Right kidney (tissue), 1 donor: Measurements from ENCODE around the gene MYO1F.
"Not testable (repeated sequence)": the region's sequence is repeated elsewhere in the genome, so short reads cannot be mapped to it uniquely, and the experiment has no call there.

Source experiments
- DNase-seq: peaks from one replicate; pipeline ENCODE4 v3.0.0-alpha.2; 2016

MYO1F gene

DNA sequence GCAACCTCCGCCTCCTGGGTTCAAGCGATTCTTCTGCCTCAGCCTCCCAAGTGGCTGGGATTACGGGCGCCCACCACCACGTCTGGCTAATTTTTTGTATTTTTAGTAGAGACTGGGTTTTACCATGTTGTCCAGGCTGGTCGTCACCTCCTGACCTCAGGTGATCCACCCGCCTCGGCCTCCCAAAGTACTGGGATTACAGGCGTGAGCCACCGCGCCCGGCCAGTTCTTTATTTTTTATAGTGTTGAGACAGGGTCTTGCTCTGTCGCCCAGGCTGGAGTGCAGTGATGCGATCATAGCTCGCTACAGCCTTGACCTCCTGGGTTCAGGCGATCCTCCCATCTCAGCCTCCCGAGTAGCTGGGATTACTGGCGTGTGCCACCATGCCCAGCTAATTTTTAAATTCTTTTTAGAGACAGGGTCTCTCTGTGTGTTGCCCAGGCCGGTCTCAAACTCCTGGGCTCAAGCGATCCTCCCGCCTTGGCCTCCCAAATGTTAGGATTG, 62.7 kb downstream of the MYO1F start:
- DNase-seq, result not testable (repeated sequence)

DNA sequence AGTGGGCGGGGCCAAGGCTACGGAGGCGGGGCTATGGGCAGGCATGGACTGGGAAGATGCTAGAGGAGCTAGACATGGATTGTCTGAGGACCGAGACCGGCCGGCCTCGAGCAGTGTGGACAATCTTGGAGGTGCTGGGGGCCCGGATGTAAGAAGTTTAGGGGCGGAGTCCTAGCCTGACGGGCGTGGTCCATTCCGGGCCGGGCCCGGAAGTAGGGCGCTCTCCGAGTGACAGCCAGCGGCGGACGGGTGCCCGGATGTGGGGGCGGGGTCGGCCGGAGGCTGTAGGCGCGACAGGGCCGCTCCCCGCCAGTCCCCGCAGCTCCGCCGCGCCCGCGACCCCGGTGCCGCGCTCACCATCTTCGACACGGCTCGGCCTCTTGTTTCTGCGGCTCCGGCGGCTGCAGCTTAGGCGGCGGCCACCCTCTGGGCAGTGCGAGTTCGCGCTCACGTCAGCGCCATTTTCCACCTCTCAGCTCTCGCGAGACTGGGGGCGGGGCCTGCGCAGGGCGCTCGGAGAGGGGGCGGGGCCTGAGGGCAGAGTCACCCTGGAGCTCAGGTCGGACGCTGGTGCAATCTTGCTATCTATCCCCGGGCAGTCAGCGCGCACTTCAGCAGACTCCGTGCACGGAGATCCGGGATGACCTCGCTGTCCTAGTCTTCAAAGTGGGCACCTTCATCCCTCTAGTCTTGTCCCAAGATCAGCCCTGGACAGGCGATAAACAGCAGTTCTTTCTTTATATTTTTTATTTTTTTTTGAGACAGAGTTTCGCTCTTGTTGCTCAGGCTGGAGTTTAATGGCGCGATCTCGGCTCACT, 63.3 kb downstream of the MYO1F start, which contains the start of gene ZNF414:
TSS of gene ZNF414 (minus strand) at position 481 of the 818 bp plus-strand sequence. CDS start at position 360, 121 bp downstream.
- DNase-seq, result peak; percentile 100

DNA sequence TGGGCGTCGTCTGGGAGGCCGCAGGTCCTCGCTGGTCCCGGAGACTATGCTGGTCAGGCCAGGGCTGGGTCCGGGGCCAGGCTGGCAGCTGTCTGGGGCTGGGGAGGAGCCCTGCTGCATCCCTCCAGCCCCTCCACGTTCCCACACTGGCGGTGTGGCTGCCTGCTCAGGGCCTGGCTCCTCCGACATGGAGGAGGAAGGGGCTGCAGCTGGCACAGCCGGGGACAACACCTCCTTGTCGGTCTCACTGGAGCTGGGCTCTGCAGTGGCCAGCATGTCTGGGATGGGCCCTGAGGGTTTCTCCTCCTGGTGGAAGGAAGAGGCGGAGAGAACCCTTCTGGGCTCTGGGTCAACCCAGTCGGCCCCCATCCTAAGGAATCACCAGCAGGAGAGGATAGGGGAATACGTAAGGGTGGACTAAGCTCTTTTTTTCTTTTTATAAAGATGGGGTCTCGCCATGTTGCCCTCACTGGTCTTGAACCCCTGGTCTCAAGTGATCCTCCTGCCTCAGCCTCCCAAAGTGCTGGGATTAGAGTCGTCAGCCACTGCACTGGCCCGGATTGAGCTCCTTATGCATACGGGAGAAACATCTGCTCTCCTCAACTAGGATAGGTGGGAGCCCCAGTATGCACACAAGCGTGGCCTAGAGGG, 64.1 kb downstream of the MYO1F start:
- DNase-seq, result no peak

DNA sequence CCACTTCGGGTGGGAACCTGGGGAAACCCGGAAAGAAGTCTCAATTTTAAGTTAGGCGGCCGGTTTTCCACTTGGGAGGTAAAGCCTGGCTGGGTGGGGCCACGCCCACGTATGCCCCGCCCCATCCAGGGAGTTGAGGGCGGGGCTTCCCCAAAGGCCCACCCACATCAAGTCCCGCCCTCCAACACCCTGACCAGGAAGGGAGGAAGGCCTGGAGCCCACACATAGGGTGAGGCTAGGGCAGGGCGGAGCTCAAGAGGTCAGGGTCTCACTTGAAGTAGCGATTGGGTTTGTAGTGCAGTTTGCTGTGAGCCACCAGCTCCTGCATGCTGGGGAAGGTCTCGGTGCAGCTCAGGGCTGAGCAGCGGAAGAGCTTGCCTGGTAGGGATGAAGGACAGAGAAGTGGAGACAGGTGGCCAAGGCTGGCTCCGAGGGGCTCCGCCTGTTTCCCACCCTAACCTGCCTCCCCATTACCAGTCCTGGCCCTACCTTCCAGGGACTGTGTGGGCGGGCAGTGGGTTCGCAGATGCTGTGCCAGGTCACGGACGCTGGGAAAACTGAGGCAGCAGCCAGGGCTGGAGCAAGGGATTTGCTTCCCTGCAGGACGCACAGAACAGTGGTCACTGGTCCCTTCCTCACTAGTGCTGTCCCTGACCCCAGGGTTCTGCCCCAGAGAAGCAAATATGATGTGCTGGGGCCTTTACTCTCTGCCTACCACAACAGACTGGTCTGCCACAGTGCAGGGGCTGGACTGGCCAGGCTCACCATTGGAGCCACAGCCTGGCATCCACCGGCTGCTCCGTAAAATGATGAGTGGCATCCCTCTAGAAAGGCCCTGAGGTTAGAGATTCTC, 64.9 kb downstream of the MYO1F start:
- peak; percentile 36 for DNase-seq

DNA sequence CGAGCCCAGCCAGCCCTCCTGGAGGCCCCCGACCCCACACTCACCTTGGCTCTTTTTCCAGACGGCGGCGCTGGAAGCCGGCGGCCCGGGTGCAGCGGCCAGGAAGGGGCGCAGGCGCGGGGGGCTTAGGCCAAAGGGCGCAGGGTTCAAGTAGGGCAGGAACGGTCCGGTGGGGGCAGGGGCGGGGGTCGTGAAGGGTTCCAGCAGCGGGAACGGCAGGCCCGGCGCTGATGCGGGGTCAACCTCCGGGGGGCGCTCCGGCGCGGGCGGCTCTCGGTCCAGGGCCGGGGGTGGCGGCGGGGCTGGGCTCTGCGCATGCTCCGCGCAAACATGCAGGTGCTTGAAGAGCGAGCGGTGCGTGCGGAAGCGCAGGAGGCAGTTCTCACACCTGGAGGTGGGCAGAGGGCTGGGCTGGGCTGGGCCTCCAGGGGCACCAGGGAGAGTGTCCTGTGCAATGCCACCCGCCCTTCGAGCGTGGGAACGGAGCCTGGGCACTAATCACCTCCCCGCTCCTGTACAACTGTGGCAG, 65.6 kb downstream of the MYO1F start:
- DNase-seq, result no peak

DNA sequence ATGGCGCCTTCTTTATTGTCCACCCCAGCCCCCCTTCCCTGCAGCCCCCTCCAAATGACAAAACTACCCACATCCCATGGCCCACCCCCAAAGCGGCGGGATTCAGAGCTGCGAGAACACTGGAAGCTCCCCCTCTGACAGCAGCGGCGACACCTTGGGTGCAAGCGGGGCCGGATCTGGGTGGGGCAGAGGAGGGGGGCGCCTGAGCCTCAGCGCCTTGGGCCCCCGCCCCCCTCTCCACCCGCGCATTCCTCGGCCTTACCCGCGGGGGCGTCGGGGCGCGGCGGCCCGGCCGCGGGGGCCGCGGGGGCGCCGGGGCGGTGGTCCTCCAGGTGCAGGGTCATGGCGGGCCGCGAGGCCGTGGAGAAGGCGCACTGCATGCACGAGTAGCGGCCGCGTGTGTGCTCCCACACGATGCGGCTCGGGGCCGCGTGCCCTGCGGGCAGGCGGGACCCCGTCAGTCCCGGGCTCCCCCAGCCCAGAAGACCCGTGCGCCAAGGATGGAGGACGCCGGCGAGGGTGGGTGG, 66.6 kb downstream of the MYO1F start:
- DNase-seq, result no peak

DNA sequence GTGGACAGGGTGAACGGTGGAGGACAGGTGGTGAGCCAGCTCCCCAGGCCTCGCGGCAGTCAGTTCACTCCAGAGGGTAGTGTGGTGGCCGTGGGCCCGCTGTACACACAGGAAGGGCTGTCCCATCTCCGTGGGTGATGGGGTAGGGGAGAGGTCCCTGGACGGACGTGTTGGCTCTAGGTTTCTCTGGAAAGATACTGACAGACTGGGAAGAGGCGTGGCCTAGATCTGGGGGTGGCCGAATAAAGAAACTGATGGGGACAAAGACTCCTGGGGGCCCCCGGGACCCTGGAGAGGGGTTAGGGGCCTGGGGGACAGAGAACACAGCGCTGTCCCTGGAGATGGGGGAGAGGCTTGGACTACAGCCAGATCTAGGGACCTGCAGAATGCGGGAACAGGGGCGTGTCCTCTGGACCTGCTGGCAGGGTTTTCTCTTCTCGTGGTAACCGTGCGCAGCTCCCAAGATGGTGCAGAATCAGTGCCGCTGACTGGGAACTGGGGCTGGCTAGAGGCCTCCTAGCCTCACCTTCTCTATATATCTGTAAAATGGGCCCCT, 70.8 kb downstream of the MYO1F start:
- no peak for DNase-seq

DNA sequence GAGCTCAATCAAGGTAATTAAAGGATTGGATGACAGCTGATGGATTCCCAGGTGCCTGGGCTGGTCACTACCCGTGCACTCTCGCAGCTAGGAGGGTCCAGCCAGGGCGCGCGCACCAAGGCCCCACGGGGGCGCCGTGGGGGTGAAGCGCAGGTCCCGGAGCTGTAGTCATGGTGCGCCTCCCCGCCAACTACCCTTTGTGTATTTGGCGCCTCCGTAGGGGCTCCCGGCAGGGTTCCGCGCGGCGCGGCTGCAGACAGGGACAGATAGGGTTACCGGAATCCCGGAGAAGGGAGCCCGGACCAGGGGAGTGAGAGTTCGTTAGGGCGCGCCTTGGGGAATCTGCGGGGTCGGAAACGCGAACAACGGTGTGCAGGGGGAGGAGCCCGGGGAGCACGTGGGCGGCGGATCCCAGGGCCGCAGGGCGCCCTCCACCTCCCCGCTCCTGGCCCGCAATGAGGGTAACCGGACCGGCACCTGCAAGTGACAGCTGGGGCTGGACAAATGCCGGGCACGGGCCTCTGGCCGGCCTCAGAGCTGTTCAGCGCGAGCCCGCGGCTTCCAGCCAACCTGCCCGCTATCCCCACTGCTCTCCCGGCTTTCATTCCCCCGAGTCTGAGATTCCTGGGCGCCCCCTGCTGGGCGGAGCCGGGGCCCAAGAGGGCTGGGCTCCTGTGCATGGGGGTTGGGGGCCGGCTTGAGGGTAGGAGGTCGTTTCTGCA, 71.4 kb downstream of the MYO1F start:
- peak; percentile 93 for DNase-seq

DNA sequence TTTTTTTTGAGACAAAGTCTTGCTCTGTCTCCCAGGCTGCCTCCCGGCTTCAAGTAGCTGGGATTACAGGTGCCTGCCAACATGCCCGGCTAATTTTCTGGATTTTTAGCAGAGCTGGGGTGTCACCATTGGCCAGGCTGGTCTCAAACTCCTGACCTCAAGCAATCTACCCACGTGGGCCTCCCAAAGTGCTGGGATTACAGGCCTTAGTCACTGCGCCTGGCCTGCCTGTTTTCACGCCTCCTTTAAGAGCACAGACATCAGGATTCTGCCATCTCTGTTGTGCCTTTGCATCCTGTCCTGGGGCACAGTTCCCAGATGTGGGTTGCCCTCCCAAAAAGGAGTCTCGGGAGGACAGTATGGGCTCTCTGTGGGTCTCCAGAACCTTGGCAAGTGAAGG, 72.3 kb downstream of the MYO1F start:
- DNase-seq, result no peak

DNA sequence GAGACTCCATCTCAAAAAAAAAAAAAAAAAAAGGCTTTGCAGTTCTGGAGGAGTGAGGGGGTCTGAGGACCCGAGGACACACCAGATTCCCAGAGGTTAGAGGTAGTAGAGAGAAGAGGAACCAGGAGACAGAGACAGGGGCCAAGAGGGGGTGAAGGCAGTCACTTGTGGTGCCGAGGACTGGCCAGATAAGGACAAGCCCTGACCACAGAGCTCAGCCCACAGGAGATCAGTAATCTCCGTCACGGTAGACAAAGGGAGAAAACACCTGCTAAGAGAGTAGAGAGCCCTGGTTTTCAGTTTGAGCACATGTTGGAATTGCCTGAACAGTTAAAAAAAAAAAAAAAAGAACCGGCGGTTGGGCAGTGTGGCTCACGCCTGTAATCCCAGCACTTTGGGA, 73.1 kb downstream of the MYO1F start:
- no peak for DNase-seq

DNA sequence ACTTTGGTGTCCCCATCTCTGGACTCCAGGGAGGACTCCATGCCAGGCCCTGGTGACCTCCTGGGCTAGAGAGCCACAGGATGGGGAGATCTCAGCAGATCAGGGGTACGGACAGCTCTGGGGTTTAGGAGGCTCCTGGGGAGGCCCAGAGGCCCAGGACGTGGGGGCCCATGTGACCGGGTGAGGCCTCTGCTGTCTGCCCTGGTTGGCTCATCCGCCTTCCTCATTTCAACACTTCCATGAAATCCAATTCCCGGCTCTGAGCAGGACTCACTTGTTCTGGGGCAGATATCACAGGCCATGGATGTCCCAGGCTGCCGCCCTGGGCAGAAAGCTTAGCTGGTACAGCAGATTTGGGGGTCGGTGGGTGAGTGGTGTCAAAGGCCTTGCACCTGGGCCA, 73.7 kb downstream of the MYO1F start:
- DNase-seq, result no peak

DNA sequence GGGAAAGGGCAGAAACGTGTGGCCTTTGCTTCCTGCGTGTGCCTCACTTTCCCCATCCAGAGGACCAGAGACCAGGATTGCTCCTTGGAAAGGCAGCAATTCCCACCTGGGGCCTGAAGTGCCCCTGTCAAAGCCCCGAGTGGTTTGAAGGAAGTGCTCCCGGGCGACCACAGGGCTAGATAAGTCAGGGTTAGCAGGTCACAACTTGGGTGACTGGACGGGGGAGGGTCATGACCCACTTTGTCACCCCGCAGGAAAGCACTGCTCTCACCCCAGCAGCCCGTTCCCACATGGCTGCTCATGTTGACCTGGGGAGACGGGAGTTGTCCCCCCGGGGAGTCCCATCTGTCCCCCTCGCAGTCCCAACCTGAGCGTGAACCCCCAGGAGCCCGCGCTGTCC, 75.3 kb downstream of the MYO1F start:
- DNase-seq, result no peak

DNA sequence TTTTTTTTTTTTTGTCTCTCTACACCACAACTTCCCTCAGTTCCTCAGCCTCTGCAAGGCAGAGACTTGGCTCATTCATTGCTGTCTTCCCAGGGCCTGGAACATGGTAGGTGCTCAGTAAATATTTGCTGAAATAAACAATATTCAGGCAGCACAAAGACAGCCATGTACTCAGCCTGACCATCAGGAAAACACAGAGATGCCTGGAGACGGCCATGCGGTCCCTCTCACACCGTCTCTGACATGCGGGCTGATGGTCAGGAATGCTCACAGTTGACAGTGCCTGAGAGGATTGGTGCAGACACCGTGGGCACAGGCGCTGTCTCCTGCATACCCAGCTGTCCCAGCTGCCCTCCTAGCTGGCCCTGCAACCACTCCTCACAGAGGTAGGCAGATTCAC, 75.7 kb downstream of the MYO1F start:
- no peak for DNase-seq

DNA sequence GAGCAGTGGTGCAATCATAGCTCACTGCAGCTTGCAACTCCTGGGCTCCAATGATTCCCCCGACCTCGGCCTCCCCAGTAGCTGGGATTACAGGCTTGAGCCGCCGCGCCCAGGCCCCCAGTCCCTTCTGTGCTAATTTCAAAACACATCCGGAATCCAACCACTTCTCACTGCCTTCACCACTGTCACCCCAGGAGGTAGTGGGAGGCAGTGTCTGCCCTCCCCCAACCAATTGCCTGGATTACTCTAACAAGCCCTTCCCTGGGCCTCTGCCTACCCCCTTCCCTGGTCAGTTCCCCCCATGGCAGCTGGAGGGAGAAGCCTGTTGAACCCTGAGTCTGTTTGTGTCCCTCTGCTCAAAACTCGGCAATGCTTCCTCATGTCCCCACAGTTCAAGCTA, 77.1 kb downstream of the MYO1F start:
- DNase-seq, result no peak

DNA sequence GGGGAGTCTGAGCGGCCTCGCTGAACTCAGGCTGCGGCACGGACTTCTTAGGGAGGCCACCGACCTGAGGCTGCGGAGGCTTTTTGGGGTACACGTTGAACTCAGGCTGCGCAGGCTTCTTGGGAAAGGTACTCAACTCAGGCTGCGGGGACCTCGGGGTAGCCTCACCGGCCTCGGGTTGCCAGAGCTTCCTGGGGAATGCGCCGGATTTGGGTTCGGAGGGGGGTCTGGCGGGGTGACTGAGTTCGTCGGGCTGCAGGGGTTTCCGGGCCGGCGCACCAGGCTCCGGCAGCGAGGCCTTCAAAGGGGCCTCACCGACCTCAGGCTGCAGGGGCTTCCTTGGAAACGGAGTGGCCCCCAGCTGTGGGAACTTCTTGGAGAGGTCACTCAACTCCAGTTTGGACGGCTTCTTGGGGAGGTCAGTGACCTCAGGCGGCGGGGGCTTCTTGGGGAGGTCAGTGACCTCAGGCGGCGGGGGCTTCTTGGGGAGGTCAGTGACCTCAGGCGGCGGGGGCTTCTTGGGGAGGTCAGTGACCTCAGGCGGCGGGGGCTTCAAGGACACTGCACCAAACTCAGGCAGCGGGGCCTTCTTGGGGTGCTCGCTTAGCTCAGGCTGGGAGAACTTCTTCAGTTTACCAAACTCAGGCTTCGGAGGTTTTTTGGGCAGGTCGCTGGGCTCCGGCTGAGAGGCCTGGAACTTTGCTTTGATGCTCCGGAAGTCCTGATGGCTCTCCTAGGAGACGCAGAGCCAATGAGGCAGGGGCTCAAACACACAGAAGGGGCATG, 78.0 kb downstream of the MYO1F start:
- no peak for DNase-seq

DNA sequence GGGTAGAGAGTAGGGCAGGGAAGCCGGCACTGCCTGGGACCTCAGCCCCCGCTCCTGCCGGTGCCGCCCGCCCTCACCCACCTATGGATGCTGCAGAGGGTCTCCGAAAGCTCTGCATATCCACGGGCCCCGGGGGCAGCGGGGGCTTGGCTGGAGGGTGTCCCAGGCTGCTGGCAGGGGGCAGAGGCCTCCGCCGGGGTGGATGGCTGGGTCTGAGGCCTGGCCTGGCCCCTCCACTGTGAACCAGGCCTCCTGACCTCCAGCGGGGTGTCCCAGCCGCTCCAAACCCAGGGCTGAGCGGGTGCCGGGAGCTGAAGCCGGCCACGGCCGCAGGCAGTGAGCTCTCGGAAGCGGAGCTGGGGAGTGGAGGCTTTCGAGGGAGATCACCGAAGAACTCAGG, 78.9 kb downstream of the MYO1F start:
- DNase-seq, result no peak

DNA sequence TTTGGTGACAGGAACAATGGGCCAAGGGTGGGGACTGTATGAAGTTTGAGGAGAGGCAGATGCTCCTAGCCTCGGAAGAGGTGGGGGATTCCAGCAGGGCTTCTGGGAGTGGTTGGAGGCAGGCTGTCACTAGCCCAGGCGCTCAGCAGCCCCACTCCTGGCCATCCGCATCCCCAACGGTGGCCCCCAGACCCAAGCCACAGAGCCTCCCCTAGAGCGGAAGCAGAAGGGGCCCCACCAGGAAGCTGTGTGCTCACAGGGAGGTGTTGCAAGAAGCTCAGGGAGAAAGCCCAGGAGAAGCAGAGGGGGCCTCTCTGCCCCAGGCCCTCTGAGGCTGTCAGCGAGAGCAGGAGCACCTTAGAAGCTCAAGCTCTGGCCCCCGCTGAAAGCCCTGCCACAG, 83.1 kb downstream of the MYO1F start:
- DNase-seq, result no peak

DNA sequence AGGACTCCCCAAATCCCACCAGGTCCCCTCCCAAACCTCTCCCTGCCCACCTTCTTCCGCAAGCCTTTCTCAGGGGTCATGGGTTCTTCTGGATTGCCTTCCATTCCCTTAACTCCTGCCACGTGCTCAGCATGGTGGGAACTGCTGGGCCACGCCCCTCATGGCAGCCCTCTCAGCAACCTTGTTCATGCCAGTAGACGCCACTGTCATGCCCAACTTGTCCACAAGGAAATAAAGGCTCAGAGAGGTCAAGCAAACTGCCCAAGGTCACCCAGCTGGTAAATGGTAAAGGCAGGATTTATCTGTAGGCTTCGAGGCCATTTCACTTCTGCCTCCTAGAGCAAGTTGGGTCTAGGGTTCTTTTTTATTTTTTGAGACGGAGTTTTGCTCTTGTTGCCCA, 85.7 kb downstream of the MYO1F start:
- no peak for DNase-seq

DNA sequence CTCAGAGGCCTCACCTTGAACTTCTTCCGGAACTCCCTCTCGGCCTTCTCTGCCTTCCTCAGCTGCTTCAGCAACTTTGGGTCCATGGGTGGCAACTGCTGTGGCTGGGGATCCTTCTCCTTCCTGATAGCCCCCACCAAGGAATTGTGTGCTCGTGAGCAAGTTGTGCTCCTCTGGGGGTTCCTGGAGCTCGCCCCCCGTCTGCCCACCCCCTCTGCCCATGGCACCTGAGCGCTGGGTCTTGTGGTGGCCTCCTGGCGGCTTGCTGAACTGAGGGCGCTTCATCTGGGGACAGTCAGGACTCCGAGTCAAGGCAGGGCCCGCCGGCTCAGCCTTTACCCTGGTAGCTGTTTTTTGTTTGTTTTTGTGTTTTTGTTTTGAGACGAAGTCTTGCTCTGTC, 86.4 kb downstream of the MYO1F start:
- no peak for DNase-seq

DNA sequence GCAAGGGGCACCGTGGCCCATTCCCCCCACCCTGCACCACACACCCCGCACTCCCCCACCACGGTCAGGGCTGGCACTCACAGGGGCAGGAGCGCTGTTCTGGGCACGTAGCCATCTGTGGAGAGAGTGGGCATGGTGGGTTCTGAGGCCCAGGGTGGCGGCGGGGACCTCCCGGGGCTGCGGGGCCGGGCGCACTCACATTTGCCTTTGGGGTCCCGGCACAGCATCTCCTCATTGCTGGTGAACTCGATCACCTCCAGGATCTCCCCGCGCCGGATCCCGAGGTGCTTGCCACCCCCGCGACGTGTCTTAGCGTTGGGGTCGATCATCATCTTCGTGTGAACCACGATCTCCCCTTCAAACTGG, 86.9 kb downstream of the MYO1F start:
- DNase-seq, result no peak
